DND-41 (cell line): Measurements from ENCODE around the gene HTR3C.

Experiments used
- ATAC-seq: fragments of 200-7000 bp; cut with Tn5 transposase; 3 replicates; pipeline ENCODE4 v1.9.1; 2021; ENCODE audit warnings: low read depth; ENCODE audit not compliant: insufficient read depth
- DNase-seq: peaks from one replicate; pipeline ENCODE4 v3.0.0-alpha.2; 2020
- H2AFZ ChIP-seq: 2 replicates; pipeline ENCODE4 v1.6.0; 2012; ENCODE audit warnings: low read depth, low read length
- H3K27ac ChIP-seq: 2 replicates; pipeline ENCODE4 v1.5.1; 2012; ENCODE audit warnings: low read length, inconsistent platforms
- H3K27me3 ChIP-seq: fragments of 200-600 bp; sonication (generic); 2 replicates; pipeline ENCODE4 v1.6.0; 2012; ENCODE audit warnings: low read length, mild to moderate bottlenecking, inconsistent platforms; ENCODE audit not compliant: insufficient read depth, poor library complexity
- H3K36me3 ChIP-seq: 2 replicates; pipeline ENCODE4 v1.5.1; 2012; ENCODE audit warnings: low read length, inconsistent platforms; ENCODE audit not compliant: insufficient read depth
- H3K4me1 ChIP-seq: 2 replicates; pipeline ENCODE4 v1.5.1; 2012; ENCODE audit warnings: mild to moderate bottlenecking, low read length; ENCODE audit not compliant: insufficient read depth
- H3K4me2 ChIP-seq: 2 replicates; pipeline ENCODE4 v1.6.0; 2012; ENCODE audit warnings: mild to moderate bottlenecking, moderate library complexity, low read length, inconsistent platforms; ENCODE audit not compliant: insufficient read depth
- H3K4me3 ChIP-seq, 2 experiments: fragments of 200-600 bp in 1 of 2; shearing (Covaris generic) in 1 of 2; 2 replicates each; pipeline ENCODE4 v1.5.1; 2012 to 2016; ENCODE audit warnings: inconsistent platforms in 2 of 2, low read length in 2 of 2, mild to moderate bottlenecking in 2 of 2, low read depth in 1 of 2, moderate library complexity in 1 of 2
- H3K79me2 ChIP-seq: 2 replicates; pipeline ENCODE4 v1.6.0; 2012; ENCODE audit warnings: low read length, inconsistent platforms; ENCODE audit not compliant: insufficient read depth
- H3K9ac ChIP-seq: 2 replicates; pipeline ENCODE4 v1.6.0; 2012; ENCODE audit warnings: low read depth, mild to moderate bottlenecking, inconsistent platforms, low read length, moderate library complexity
- H3K9me3 ChIP-seq: 2 replicates; pipeline ENCODE4 v1.5.1; 2012; ENCODE audit warnings: low read length, moderate library complexity, mild to moderate bottlenecking, inconsistent platforms; ENCODE audit not compliant: insufficient read depth, severe bottlenecking
- H4K20me1 ChIP-seq: 2 replicates; pipeline ENCODE4 v1.6.0; 2012; ENCODE audit warnings: low read length; ENCODE audit not compliant: insufficient read depth
- CTCF ChIP-seq: IDR thresholded peaks from 2 replicates; pipeline ENCODE4 v1.5.1; 2012; ENCODE audit warnings: borderline replicate concordance, low read length, moderate library complexity, mild to moderate bottlenecking; ENCODE audit not compliant: poor library complexity, severe bottlenecking; ENCODE audit errors: extremely low read depth
- EZH2 ChIP-seq: IDR thresholded peaks from 3 replicates; pipeline ENCODE4 v1.6.1; 2012; ENCODE audit warnings: borderline replicate concordance, low read depth, mild to moderate bottlenecking, moderate library complexity, low read length, inconsistent platforms; ENCODE audit not compliant: severe bottlenecking

Gene HTR3C

GRCh38 chr3:184040010-184040409 is 12.8 kb upstream of the HTR3C start:
- Histone ChIP-seq H3K4me2 (no peak overlapping the region), H3K4me3 (no peak overlapping the region), H3K9me3 (no peaks in the 10 kb centered on the region), H2AFZ (no peak overlapping the region), H3K9ac (no peak overlapping the region), H3K79me2 (no peaks in the 10 kb centered on the region), H3K36me3 (no peaks in the 10 kb centered on the region), H3K27ac (no peak overlapping the region), H4K20me1 (no peaks in the 10 kb centered on the region), H3K4me1 (no peaks in the 10 kb centered on the region), H3K27me3 (peaks cover 25% of the 10 kb centered on the region)
- DNase-seq (no peak), ATAC-seq (no peak)
- TF ChIP-seq CTCF (no peak), EZH2 (no peak)

- Histone ChIP-seq H3K79me2 (no peaks in the 10 kb centered on the region), H4K20me1 (no peaks in the 10 kb centered on the region), H3K4me3 (no peak overlapping the region), H2AFZ (no peak overlapping the region), H3K27me3 (peaks cover 18% of the 10 kb centered on the region), H3K36me3 (no peaks in the 10 kb centered on the region), H3K4me1 (no peaks in the 10 kb centered on the region), H3K9me3 (no peaks in the 10 kb centered on the region), H3K27ac (no peak overlapping the region), H3K9ac (no peak overlapping the region), H3K4me2 (no peak overlapping the region)
- no peak for TF ChIP-seq EZH2
- no peak for TF ChIP-seq CTCF
- no peak for ATAC-seq
- DNase-seq: no peak
These were observed 10.2 kb upstream of the HTR3C start for GRCh38 chr3:184042617-184043016.

GRCh38 chr3:184045995-184046394 is 6.9 kb upstream of the HTR3C start:
- H3K9me3 ChIP-seq: no peaks in the 10 kb centered on the region
- no peak for TF ChIP-seq EZH2
- TF ChIP-seq CTCF: no peak
- no peaks in the 10 kb centered on the region for H3K79me2 ChIP-seq
- no peak overlapping the region for H2AFZ ChIP-seq
- DNase-seq (no peak), ATAC-seq (no peak)
- no peaks in the 10 kb centered on the region for H3K36me3 ChIP-seq
- H3K4me3 ChIP-seq: no peak overlapping the region
- H3K4me2 ChIP-seq: no peak overlapping the region
- no peak overlapping the region for H3K27ac ChIP-seq
- H3K27me3 ChIP-seq: peaks cover 6% of the 10 kb centered on the region
- no peaks in the 10 kb centered on the region for H4K20me1 ChIP-seq
- no peak overlapping the region for H3K9ac ChIP-seq
- no peaks in the 10 kb centered on the region for H3K4me1 ChIP-seq
